ENCODE measurements around the gene KCNQ1OT1. TPM values are rescaled to one million over a fixed set of nuclear protein-coding genes. Genes with fewer than 3 reads are reported as not detected.

Gene KCNQ1OT1
- total RNA-seq, 2 donors from 2014 or later, result 0.26 to 0.35 TPM

GRCh38 chr11:2571598-2572281 is 128.1 kb downstream of the KCNQ1OT1 start:
- Mint-ChIP-seq H3K4me3 (no peak overlapping the region), H3K27me3 (ENCODE audit: low read depth) (no peaks in the 10 kb centered on the region), H3K4me1 (ENCODE audit: low read depth) (no peaks in the 10 kb centered on the region), H3K36me3 (ENCODE audit: insufficient read depth in 2 of 2) (no peaks in the 10 kb centered on the region), H3K9me3 (no peaks in the 10 kb centered on the region), H3K27ac (no peak overlapping the region)
- DNase-seq, result no peak
- no peak for ATAC-seq (replicated peaks in 1 of 2)

GRCh38 chr11:2570841-2571597 is 128.8 kb downstream of the KCNQ1OT1 start:
- no peaks in the 10 kb centered on the region for H3K36me3 Mint-ChIP-seq (ENCODE audit: insufficient read depth in 2 of 2)
- H3K4me1 Mint-ChIP-seq (ENCODE audit: low read depth), result no peaks in the 10 kb centered on the region
- no peaks in the 10 kb centered on the region for H3K9me3 Mint-ChIP-seq
- no peak for DNase-seq
- H3K27me3 Mint-ChIP-seq (ENCODE audit: low read depth), result no peaks in the 10 kb centered on the region
- ATAC-seq (replicated peaks in 1 of 2), result no peak
- no peak overlapping the region for H3K4me3 Mint-ChIP-seq
- no peak overlapping the region for H3K27ac Mint-ChIP-seq

GRCh38 chr11:2570211-2570811 is 129.5 kb downstream of the KCNQ1OT1 start:
- H3K4me1 Mint-ChIP-seq (ENCODE audit: low read depth), result no peaks in the 10 kb centered on the region
- H3K4me3 Mint-ChIP-seq, result no peak overlapping the region
- no peak overlapping the region for H3K27ac Mint-ChIP-seq
- H3K36me3 Mint-ChIP-seq (ENCODE audit: insufficient read depth in 2 of 2), result no peaks in the 10 kb centered on the region
- ATAC-seq (replicated peaks in 1 of 2) (no peak), DNase-seq (no peak)
- no peaks in the 10 kb centered on the region for H3K9me3 Mint-ChIP-seq
- no peaks in the 10 kb centered on the region for H3K27me3 Mint-ChIP-seq (ENCODE audit: low read depth)

DNA sequence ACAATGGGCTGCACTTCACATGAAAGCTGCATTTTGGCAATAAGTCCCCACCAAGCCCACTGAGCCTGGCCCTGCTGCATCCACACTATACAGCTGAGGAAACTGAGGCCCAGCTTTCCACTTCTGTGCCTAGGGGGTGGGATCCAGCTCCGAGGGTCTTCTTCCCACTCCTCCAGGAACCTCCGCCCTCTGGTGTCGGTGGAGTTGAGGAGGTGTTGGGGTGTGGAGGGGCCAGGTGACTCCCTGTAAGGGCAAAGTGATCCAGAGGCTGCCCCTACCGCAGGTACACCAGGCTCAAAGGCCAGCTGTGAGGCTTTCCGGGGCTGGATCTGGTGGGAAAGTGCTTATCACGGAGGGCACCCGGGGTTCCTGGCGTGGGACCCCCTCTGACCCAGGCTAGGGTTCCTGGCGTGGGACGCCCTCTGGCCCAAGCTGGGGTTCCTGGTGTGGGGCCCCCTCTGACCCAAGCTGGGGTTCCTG is 130.0 kb downstream of the KCNQ1OT1 start:
- H3K4me1 Mint-ChIP-seq (ENCODE audit: low read depth), result no peaks in the 10 kb centered on the region
- no peak for ATAC-seq (replicated peaks in 1 of 2)
- no peaks in the 10 kb centered on the region for H3K27me3 Mint-ChIP-seq (ENCODE audit: low read depth)
- H3K36me3 Mint-ChIP-seq (ENCODE audit: insufficient read depth in 2 of 2), result no peaks in the 10 kb centered on the region
- no peaks in the 10 kb centered on the region for H3K9me3 Mint-ChIP-seq
- H3K4me3 Mint-ChIP-seq, result no peak overlapping the region
- no peak overlapping the region for H3K27ac Mint-ChIP-seq
- no peak for DNase-seq

DNA sequence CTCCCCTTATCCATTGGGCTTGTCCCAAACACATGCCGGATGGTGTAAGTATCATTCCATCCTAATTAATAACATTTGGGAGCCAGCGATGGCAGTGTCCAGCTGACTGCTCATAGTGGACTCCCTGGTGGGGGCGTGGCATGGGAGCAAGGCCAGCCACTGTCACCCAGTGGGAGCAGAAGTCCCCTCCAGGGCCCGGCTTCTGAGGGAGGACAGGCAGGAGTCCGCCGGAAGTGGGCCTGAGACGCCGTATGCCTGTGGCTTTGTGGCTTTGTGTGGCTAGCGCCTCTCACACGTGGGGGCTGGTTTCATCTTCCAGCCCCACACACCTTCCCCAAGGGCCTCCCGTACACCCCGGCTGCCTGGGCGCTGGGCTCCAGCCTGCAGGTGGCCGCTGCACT is 130.5 kb downstream of the KCNQ1OT1 start:
- H3K27ac Mint-ChIP-seq, result no peak overlapping the region
- ATAC-seq (replicated peaks in 1 of 2) (no peak), DNase-seq (no peak)
- H3K4me1 Mint-ChIP-seq (ENCODE audit: low read depth), result no peaks in the 10 kb centered on the region
- no peaks in the 10 kb centered on the region for H3K9me3 Mint-ChIP-seq
- H3K4me3 Mint-ChIP-seq, result no peak overlapping the region
- no peaks in the 10 kb centered on the region for H3K27me3 Mint-ChIP-seq (ENCODE audit: low read depth)
- H3K36me3 Mint-ChIP-seq (ENCODE audit: insufficient read depth in 2 of 2), result no peaks in the 10 kb centered on the region

GRCh38 chr11:2567026-2567671 is 132.6 kb downstream of the KCNQ1OT1 start:
- Mint-ChIP-seq H3K27ac (no peak overlapping the region), H3K9me3 (no peaks in the 10 kb centered on the region), H3K36me3 (ENCODE audit: insufficient read depth in 2 of 2) (no peaks in the 10 kb centered on the region), H3K4me1 (ENCODE audit: low read depth) (no peaks in the 10 kb centered on the region), H3K27me3 (ENCODE audit: low read depth) (no peaks in the 10 kb centered on the region), H3K4me3 (no peak overlapping the region)
- no peak for DNase-seq
- ATAC-seq (replicated peaks in 1 of 2), result no peak

DNA sequence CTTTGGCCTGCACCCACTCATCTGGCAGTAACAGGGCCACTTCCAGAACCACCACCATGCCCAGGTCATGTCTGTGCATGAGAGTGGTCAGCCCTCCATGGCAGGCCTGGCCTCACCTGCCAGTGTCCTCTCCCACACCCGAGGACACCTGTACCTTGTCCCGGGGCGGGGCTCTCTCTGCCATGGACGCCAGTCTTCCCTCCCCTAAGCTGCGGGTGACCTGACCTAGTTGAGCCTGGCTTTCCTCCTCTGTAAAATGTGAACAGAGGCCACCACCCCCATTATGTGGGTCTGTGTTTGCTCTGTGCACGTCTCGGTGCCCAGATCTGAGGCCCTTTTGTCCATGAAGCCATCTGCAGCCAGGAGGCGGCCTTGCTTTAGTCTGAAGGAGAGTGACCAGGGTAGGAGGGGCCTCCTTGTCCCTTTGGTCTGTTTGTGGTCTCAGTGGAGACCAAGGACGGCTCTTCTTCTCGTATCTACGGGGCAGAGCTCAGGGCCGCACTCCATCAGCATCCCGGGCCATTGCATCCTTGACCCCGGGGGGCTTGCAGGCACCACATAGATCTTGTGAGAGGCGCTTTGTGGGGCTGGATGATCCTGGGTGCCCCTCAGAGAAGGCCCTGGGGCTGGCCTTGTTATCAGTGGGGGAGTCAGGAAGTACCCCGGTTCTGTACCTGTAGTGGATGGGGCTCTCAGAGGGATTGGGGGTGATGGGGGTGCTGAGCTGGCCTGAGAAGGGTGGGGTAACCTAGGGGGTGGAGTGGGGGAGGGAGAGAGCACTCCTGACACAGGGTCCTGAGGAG is 133.4 kb downstream of the KCNQ1OT1 start:
- no peak for DNase-seq
- Mint-ChIP-seq H3K27ac (no peak overlapping the region), H3K9me3 (no peaks in the 10 kb centered on the region), H3K4me1 (ENCODE audit: low read depth) (no peaks in the 10 kb centered on the region), H3K4me3 (no peak overlapping the region), H3K36me3 (ENCODE audit: insufficient read depth in 2 of 2) (no peaks in the 10 kb centered on the region), H3K27me3 (ENCODE audit: low read depth) (no peaks in the 10 kb centered on the region)
- no peak for ATAC-seq (replicated peaks in 1 of 2)

DNA sequence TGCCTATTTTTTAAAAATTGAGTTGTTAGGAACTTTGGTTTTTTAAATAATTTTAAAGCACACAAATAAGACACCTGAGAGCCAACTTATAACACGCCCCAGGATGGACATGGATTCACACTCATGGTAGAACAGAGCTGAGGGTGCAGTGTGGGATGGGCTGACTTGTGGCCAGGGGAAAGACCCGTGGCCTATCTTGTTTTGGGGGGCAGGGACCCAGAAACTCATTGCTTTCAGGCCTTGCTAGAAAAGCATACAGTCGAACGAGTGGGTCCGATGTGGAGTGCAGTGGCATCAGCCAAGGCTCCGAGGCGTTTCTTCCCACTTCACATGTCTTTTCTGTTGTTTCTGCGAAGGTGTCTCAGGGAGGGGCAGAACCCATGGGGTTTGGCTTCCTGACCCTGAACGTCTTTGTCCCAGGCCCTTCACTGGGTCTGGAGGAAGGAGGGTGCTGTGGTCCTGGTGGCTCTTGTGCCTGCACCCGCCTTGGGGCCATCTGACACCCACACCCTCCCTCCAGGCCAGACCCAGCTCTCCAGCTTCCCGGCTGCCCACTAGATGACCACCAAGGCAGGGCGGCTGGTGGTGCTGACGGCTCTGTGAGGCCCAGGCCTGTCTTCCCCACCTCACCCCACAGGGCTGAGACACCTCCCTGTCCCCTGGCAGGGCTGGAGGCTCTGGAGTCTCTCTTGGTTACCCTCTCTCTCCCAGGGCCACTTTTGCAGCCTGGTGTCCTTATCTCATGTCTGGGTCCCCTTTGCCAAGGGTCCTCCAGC is 134.2 kb downstream of the KCNQ1OT1 start:
- no peaks in the 10 kb centered on the region for H3K27me3 Mint-ChIP-seq (ENCODE audit: low read depth)
- no peak overlapping the region for H3K4me3 Mint-ChIP-seq
- no peaks in the 10 kb centered on the region for H3K4me1 Mint-ChIP-seq (ENCODE audit: low read depth)
- no peak overlapping the region for H3K27ac Mint-ChIP-seq
- no peak for DNase-seq
- ATAC-seq (replicated peaks in 1 of 2), result no peak
- no peaks in the 10 kb centered on the region for H3K9me3 Mint-ChIP-seq
- H3K36me3 Mint-ChIP-seq (ENCODE audit: insufficient read depth in 2 of 2), result no peaks in the 10 kb centered on the region

- ATAC-seq (replicated peaks in 1 of 2), result no peak
- Mint-ChIP-seq H3K36me3 (ENCODE audit: insufficient read depth in 2 of 2) (no peaks in the 10 kb centered on the region), H3K4me3 (no peak overlapping the region), H3K27ac (no peak overlapping the region), H3K27me3 (ENCODE audit: low read depth) (no peaks in the 10 kb centered on the region), H3K4me1 (ENCODE audit: low read depth) (no peaks in the 10 kb centered on the region), H3K9me3 (no peaks in the 10 kb centered on the region)
- DNase-seq, result no peak
These were observed 135.0 kb downstream of the KCNQ1OT1 start for GRCh38 chr11:2564588-2565425.

DNA sequence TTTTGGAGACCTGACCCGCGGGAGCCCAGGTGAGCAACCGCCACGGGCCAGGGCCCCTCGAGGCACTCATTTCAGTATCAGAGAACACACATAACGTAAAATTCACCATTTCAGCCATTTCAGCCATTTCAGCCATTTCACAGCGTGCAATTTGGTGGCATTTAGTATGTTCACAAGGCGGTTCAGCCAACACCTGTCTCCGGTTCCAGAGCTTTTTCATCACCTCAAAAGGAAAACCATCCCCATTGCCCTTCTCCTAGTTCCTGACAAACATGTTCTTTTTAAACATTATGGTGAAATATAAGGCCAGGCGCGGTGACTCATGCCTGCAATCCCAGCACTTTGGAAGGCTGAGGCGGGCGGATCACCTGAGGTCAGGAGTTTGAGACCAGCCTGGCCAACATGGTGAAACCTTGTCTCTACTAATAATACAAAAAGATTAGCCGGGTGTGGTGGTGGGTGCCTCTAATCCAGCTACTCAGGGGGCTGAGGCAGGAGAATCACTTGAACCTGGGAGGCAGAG is 135.7 kb downstream of the KCNQ1OT1 start:
- DNase-seq (no peak), ATAC-seq (replicated peaks in 1 of 2) (no peak)
- Mint-ChIP-seq H3K27ac (no peak overlapping the region), H3K4me1 (ENCODE audit: low read depth) (no peaks in the 10 kb centered on the region), H3K36me3 (ENCODE audit: insufficient read depth in 2 of 2) (no peaks in the 10 kb centered on the region), H3K4me3 (no peak overlapping the region), H3K27me3 (ENCODE audit: low read depth) (no peaks in the 10 kb centered on the region), H3K9me3 (no peaks in the 10 kb centered on the region)

DNA sequence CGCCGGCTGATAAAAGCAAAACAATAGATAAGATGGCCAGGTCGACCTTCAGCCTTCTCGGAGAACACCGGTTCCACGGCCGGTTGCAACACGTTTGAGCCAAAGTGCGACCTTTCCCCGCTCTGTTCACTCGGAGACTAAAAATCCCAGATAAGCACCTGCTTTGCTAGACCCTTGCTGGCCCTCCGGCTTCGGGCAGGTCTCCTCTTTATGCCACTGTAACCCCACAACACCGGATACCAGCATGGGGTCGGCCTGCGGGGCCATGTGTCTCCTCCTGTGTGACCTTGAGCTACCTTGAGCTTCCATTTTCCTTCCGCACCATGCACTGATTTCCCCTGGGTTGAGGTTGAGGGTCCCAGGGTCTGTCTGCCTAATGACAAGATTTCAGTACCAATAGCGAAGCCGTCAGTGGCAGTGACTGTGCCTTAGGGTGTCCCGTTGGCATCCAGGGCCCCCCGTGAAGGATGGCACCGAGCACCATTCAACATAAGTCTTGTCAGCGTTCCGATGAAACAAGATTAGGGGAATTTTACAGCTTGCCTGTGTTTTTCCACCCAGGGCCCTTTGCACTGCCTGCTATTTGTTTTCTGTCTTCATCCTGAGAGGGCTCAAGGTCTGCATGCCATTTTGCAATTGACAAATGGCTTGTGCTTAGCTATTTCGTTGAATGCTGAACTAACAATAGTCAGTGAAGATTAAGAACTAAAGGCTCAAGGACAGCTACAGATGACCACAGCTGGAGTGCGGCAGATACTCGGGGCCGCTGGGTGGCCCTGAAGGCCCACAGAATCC is 136.4 kb downstream of the KCNQ1OT1 start:
- ATAC-seq (replicated peaks in 1 of 2) (no peak), DNase-seq (no peak)
- Mint-ChIP-seq H3K4me1 (ENCODE audit: low read depth) (no peaks in the 10 kb centered on the region), H3K27ac (no peak overlapping the region), H3K9me3 (no peaks in the 10 kb centered on the region), H3K4me3 (no peak overlapping the region), H3K27me3 (ENCODE audit: low read depth) (no peaks in the 10 kb centered on the region), H3K36me3 (ENCODE audit: insufficient read depth in 2 of 2) (no peaks in the 10 kb centered on the region)
